ENCODE results near the gene GPER1. TPM values are rescaled to one million over a fixed set of nuclear protein-coding genes. Genes with fewer than 3 reads are reported as not detected.

The GPER1 gene
- total RNA-seq, 1 experiment from 2014 or later, result not detected

- Histone ChIP-seq H2BK120ac (ENCODE audit: low read depth, low read length, poor library complexity, severe bottlenecking) (no peak overlapping the region), H3K56ac (ENCODE audit: insufficient read length, low read depth, low read length) (no peak overlapping the region), H4K8ac (replicated peaks; ENCODE audit: insufficient read length, low read depth, low read length) (no peak overlapping the region), H3K23me2 (ENCODE audit: insufficient read length, low read depth, low read length, poor library complexity, severe bottlenecking) (no peaks in the 10 kb centered on the region), H3K79me1 (ENCODE audit: insufficient read depth, low read depth, low read length, poor library complexity, severe bottlenecking) (peaks cover 3% of the 10 kb centered on the region), H3K79me2 (ENCODE audit: insufficient read depth, low read length) (peaks cover 4% of the 10 kb centered on the region; the same call in 1 of the 2 replicates), H3T11ph (ENCODE audit: low read length) (no peak overlapping the region), H2BK20ac (ENCODE audit: low read depth, low read length, poor library complexity, severe bottlenecking) (no peak overlapping the region), H3K9ac (ENCODE audit: extremely low read depth, insufficient read length, low read length) (no peak overlapping the region), H3K9me3 (ENCODE audit: control insufficient read depth, low read depth, low read length) (no peaks in the 10 kb centered on the region), H2AFZ (ENCODE audit: low read length) (no peak overlapping the region), H4K20me1 (ENCODE audit: control insufficient read depth, insufficient read depth, insufficient read length) (no peaks in the 10 kb centered on the region), H3K23ac (ENCODE audit: insufficient read length, low read depth, low read length) (no peak overlapping the region), H2AK5ac (ENCODE audit: insufficient read length, low read length) (no peak overlapping the region), H4K91ac (ENCODE audit: insufficient read length, low read depth, low read length) (no peak overlapping the region), H4K5ac (ENCODE audit: insufficient read length, low read depth, low read length) (no peak overlapping the region), H3K14ac (ENCODE audit: insufficient read depth, low read length) (no peak overlapping the region), H2BK5ac (ENCODE audit: insufficient read length, low read length) (no peak overlapping the region), H3K4me1 (ENCODE audit: insufficient read depth, low read length) (no peaks in the 10 kb centered on the region), H3K4me2 (ENCODE audit: insufficient read depth, insufficient read length, low read length) (no peak overlapping the region), H2BK12ac (ENCODE audit: insufficient read length, low read depth, low read length) (no peak overlapping the region), H3K4ac (ENCODE audit: low read depth, low read length) (no peak overlapping the region), H3K18ac (ENCODE audit: insufficient read length, low read depth, low read length) (no peak overlapping the region), H3K27ac (ENCODE audit: insufficient read length, low read depth, low read length) (no peak overlapping the region), H2BK15ac (ENCODE audit: low read depth, low read length) (no peak overlapping the region), H3K27me3 (ENCODE audit: insufficient read depth, low read length) (no peaks in the 10 kb centered on the region)
- TF ChIP-seq, protein P1, sequence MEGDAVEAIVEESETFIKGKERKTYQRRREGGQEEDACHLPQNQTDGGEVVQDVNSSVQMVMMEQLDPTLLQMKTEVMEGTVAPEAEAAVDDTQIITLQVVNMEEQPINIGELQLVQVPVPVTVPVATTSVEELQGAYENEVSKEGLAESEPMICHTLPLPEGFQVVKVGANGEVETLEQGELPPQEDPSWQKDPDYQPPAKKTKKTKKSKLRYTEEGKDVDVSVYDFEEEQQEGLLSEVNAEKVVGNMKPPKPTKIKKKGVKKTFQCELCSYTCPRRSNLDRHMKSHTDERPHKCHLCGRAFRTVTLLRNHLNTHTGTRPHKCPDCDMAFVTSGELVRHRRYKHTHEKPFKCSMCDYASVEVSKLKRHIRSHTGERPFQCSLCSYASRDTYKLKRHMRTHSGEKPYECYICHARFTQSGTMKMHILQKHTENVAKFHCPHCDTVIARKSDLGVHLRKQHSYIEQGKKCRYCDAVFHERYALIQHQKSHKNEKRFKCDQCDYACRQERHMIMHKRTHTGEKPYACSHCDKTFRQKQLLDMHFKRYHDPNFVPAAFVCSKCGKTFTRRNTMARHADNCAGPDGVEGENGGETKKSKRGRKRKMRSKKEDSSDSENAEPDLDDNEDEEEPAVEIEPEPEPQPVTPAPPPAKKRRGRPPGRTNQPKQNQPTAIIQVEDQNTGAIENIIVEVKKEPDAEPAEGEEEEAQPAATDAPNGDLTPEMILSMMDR (conservative IDR thresholded peaks at IDR 0.05), result no peak
- Mint-ChIP-seq H3K27me3 (ENCODE audit: low read depth) (no peaks in the 10 kb centered on the region), H3K36me3 (ENCODE audit: insufficient read depth in 1 of 3, low read depth in 3 of 3) (peaks cover 12 to 27% (median 24%) of the 10 kb centered on the region in 3 experiments), H3K27ac (no peak overlapping the region), H3K4me3 (no peak overlapping the region), H3K4me1 (peaks cover 11 to 21% of the 10 kb centered on the region in 2 experiments), H3K9me3 (no peaks in the 10 kb centered on the region; a peak in 1 of 5 replicates)
- WGBS (ENCODE audit: extremely low coverage, insufficient read length, low lambda C conversion rate), result no CpG with 5 or more reads among the region's 16 CpGs
- no peak for DNase-seq
Measured at GRCh38 chr7:1125603-1125969, 37.7 kb downstream of the GPER1 start.

All from H9 (cell line).